ENCODE results near the gene RASAL1.
"Not testable (repeated sequence)": the region's sequence is repeated elsewhere in the genome, so short reads cannot be mapped to it uniquely, and the experiment has no call there.

The RASAL1 gene

GRCh38 chr12:113118142-113118541, 17.4 kb downstream of the RASAL1 start:
- TF ChIP-seq, protein P1, sequence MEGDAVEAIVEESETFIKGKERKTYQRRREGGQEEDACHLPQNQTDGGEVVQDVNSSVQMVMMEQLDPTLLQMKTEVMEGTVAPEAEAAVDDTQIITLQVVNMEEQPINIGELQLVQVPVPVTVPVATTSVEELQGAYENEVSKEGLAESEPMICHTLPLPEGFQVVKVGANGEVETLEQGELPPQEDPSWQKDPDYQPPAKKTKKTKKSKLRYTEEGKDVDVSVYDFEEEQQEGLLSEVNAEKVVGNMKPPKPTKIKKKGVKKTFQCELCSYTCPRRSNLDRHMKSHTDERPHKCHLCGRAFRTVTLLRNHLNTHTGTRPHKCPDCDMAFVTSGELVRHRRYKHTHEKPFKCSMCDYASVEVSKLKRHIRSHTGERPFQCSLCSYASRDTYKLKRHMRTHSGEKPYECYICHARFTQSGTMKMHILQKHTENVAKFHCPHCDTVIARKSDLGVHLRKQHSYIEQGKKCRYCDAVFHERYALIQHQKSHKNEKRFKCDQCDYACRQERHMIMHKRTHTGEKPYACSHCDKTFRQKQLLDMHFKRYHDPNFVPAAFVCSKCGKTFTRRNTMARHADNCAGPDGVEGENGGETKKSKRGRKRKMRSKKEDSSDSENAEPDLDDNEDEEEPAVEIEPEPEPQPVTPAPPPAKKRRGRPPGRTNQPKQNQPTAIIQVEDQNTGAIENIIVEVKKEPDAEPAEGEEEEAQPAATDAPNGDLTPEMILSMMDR (IDR thresholded peaks at IDR 0.05), result no peak
- no peak overlapping the region for H3K27ac Mint-ChIP-seq
- no peak overlapping the region for H3K4me3 Mint-ChIP-seq
- H3K4me1 Mint-ChIP-seq, result peaks cover 3% of the 10 kb centered on the region
- no peaks in the 10 kb centered on the region for H3K36me3 Mint-ChIP-seq (ENCODE audit: low read depth)
- no peak for DNase-seq
- peaks cover 35% of the 10 kb centered on the region for H3K27me3 Mint-ChIP-seq (ENCODE audit: low read depth, poor library complexity)
- H3K9me3 Mint-ChIP-seq, result peaks cover 5% of the 10 kb centered on the region

DNA sequence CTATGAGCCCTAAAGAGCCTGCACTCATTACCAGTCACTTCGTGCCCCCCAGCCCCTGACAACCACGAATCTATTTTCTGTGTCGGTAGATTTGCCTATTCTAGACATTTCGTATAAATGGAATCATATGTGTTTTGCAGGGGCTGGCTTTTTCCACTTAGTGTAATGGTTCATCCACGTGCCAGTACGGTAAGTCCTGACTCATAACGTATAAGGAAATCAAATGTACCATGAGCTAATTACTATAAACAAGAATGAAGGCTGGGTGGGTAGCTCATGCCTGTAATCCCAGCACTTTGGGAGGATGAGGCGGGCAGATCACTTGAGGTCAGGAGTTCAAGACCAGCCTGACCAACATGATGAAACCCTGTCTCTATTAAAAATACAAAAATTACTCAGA, 17.9 kb downstream of the RASAL1 start:
- not testable (repeated sequence) for H3K4me3 Mint-ChIP-seq; H3K36me3 Mint-ChIP-seq (ENCODE audit: low read depth); H3K27ac Mint-ChIP-seq; H3K4me1 Mint-ChIP-seq; DNase-seq; H3K9me3 Mint-ChIP-seq
- H3K27me3 Mint-ChIP-seq (ENCODE audit: low read depth, poor library complexity), result peaks cover 32% of the 10 kb centered on the region

DNA sequence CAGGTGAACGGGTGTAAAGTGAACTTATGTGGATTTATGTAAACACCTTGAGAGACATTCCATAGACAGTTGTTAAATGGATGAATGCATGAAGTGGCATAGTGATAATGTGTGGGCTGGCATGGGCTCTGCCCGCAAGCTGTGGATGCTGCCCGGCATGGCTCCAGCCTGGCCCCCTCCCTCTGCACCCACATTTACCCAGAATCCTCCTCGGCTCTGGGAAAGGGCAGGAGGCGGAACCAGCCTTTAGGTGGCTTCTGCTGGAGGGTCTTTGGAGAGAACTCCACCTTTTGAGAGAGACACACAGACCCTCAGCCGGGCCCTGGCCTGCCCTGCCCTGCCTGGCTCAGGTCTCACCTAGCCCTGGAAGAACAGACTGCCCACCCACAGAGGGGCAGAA, 18.7 kb downstream of the RASAL1 start:
- no peak for DNase-seq
- Mint-ChIP-seq H3K27ac (no peak overlapping the region), H3K9me3 (no peaks in the 10 kb centered on the region), H3K27me3 (ENCODE audit: low read depth, poor library complexity) (peaks cover 24% of the 10 kb centered on the region), H3K4me1 (peaks cover 3% of the 10 kb centered on the region), H3K36me3 (ENCODE audit: low read depth) (no peaks in the 10 kb centered on the region), H3K4me3 (no peak overlapping the region)
- TF ChIP-seq, protein P1 (IDR thresholded peaks at IDR 0.05), result no peak

DNA sequence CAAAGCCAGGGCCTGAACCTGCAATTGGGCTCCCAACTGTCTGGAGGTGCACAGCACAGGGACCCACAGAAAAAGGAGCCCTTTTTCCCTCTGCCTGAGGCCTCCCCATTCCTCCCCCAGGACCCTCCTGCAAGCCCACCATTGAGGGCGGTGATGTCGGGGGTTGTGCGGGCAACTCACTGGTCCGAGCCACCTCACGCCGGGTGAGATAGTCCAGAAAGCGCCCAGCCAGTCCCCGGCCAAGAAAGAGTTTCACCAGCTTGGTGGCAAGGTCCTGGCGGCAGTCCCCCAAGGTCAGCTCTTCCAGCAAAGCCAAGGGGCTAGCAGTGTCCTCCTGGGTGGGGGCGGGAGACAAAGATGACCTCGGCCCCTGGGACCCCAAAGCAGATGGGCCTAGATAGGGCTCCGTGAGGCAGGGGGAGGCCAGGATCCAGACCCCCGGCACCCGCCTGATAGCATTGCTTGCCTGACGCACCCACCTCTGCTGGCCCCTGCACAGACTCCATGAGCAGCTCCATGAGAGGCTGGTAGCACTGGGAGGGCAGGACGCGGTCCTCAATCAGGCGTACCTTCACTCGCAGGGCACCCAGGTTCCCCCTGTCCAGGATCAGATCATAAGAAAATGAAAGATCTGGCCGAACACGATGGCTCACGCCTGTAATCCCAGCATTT, 20.0 kb downstream of the RASAL1 start:
- peaks cover 3% of the 10 kb centered on the region for H3K4me1 Mint-ChIP-seq
- H3K4me3 Mint-ChIP-seq, result no peak overlapping the region
- H3K27me3 Mint-ChIP-seq (ENCODE audit: low read depth, poor library complexity), result peaks cover 12% of the 10 kb centered on the region
- H3K9me3 Mint-ChIP-seq, result no peaks in the 10 kb centered on the region
- TF ChIP-seq, protein P1 (IDR thresholded peaks at IDR 0.05), result no peak
- DNase-seq, result no peak
- H3K27ac Mint-ChIP-seq, result no peak overlapping the region
- H3K36me3 Mint-ChIP-seq (ENCODE audit: low read depth), result no peaks in the 10 kb centered on the region

- TF ChIP-seq, protein P1 (IDR thresholded peaks at IDR 0.05), result no peak
- no peaks in the 10 kb centered on the region for H3K36me3 Mint-ChIP-seq (ENCODE audit: low read depth)
- H3K27me3 Mint-ChIP-seq (ENCODE audit: low read depth, poor library complexity), result peaks cover 16% of the 10 kb centered on the region
- peaks cover 3% of the 10 kb centered on the region for H3K4me1 Mint-ChIP-seq
- no peaks in the 10 kb centered on the region for H3K9me3 Mint-ChIP-seq
- no peak for DNase-seq
- H3K27ac Mint-ChIP-seq, result no peak overlapping the region
- H3K4me3 Mint-ChIP-seq, result no peak overlapping the region
These were observed 20.9 kb downstream of the RASAL1 start for GRCh38 chr12:113114447-113115178.

DNA sequence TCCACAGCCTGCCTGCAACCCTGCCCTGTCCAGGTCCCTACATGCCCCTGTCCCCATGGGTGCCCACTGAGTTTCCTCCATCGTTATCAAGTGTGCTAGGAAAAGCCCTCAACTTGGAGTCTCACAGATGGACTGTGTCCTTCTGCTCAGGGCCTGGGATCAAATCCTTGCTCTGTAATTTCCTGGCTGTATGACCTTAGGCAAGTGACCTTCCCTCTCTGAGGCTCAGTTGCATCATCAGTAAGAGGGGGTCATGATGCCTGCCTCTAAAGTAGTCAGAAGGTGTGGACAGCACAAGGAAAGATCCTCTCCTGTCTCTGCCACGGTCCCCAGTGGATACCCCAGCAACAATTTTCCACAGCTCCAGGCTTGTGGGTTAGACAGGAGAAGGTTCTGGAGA, 22.2 kb downstream of the RASAL1 start:
- no peak overlapping the region for H3K4me3 Mint-ChIP-seq
- H3K36me3 Mint-ChIP-seq (ENCODE audit: low read depth), result no peaks in the 10 kb centered on the region
- no peak for DNase-seq
- no peaks in the 10 kb centered on the region for H3K9me3 Mint-ChIP-seq
- TF ChIP-seq, protein P1 (IDR thresholded peaks at IDR 0.05), result no peak
- H3K27ac Mint-ChIP-seq, result no peak overlapping the region
- H3K27me3 Mint-ChIP-seq (ENCODE audit: low read depth, poor library complexity), result peaks cover 16% of the 10 kb centered on the region
- H3K4me1 Mint-ChIP-seq, result peaks cover 3% of the 10 kb centered on the region
